ENCODE measurements around the gene COL8A1. TPM values are rescaled to one million over a fixed set of nuclear protein-coding genes. Genes with fewer than 3 reads are reported as not detected.

Gene COL8A1
- total RNA-seq, 1 donor from 2014 or later, result not detected

- H3K27me3 Mint-ChIP-seq, result peaks cover 25% of the 10 kb centered on the region
These were observed 7.1 kb downstream of the COL8A1 start for GRCh38 chr3:99645277-99646106.

GRCh38 chr3:99646107-99646435 lies 7.7 kb downstream of the COL8A1 start:
- Mint-ChIP-seq H3K27me3 (peaks cover 20% of the 10 kb centered on the region), H3K27ac (no peak overlapping the region), H3K36me3 (ENCODE audit: insufficient read depth) (no peaks in the 10 kb centered on the region), H3K4me3 (ENCODE audit: low read depth) (no peak overlapping the region), H3K4me1 (ENCODE audit: low read depth) (peaks cover 6% of the 10 kb centered on the region), H3K9me3 (ENCODE audit: low read depth) (no peaks in the 10 kb centered on the region)
- no peak for TF ChIP-seq CTCF (IDR thresholded peaks at IDR 0.05; ENCODE audit: unreplicated experiment)
- no peak for DNase-seq (ENCODE audit: low spot score, unreplicated experiment)

More at GRCh38 chr3:99645277-99646106, 7.1 kb downstream of the COL8A1 start:
- Mint-ChIP-seq H3K36me3 (ENCODE audit: insufficient read depth) (no peaks in the 10 kb centered on the region), H3K9me3 (ENCODE audit: low read depth) (no peaks in the 10 kb centered on the region), H3K4me3 (ENCODE audit: low read depth) (no peak overlapping the region), H3K27ac (no peak overlapping the region), H3K4me1 (ENCODE audit: low read depth) (peaks cover 6% of the 10 kb centered on the region)
- TF ChIP-seq CTCF (IDR thresholded peaks at IDR 0.05; ENCODE audit: unreplicated experiment), result peak; percentile 49
- DNase-seq (ENCODE audit: low spot score, unreplicated experiment), result no peak

- Mint-ChIP-seq H3K4me3 (ENCODE audit: low read depth) (no peak overlapping the region), H3K27me3 (peaks cover 10% of the 10 kb centered on the region), H3K27ac (no peak overlapping the region), H3K9me3 (ENCODE audit: low read depth) (no peaks in the 10 kb centered on the region), H3K4me1 (ENCODE audit: low read depth) (peaks cover 6% of the 10 kb centered on the region), H3K36me3 (ENCODE audit: insufficient read depth) (no peaks in the 10 kb centered on the region)
- no peak for TF ChIP-seq CTCF (IDR thresholded peaks at IDR 0.05; ENCODE audit: unreplicated experiment)
- no peak for DNase-seq (ENCODE audit: low spot score, unreplicated experiment)
These were observed 8.7 kb downstream of the COL8A1 start for GRCh38 chr3:99647081-99647480.

- TF ChIP-seq CTCF (IDR thresholded peaks at IDR 0.05; ENCODE audit: unreplicated experiment), result no peak
- H3K27me3 Mint-ChIP-seq, result peaks cover 6% of the 10 kb centered on the region
- no peak for DNase-seq (ENCODE audit: low spot score, unreplicated experiment)
- H3K36me3 Mint-ChIP-seq (ENCODE audit: insufficient read depth), result no peaks in the 10 kb centered on the region
- H3K27ac Mint-ChIP-seq, result no peak overlapping the region
- H3K4me3 Mint-ChIP-seq (ENCODE audit: low read depth), result no peak overlapping the region
- H3K4me1 Mint-ChIP-seq (ENCODE audit: low read depth), result peaks cover 6% of the 10 kb centered on the region
- no peaks in the 10 kb centered on the region for H3K9me3 Mint-ChIP-seq (ENCODE audit: low read depth)
These were observed 9.7 kb downstream of the COL8A1 start for GRCh38 chr3:99648101-99648500.

- Mint-ChIP-seq H3K27me3 (peaks cover 6% of the 10 kb centered on the region), H3K4me3 (ENCODE audit: low read depth) (no peak overlapping the region), H3K36me3 (ENCODE audit: insufficient read depth) (no peaks in the 10 kb centered on the region), H3K27ac (no peak overlapping the region), H3K4me1 (ENCODE audit: low read depth) (peaks cover 6% of the 10 kb centered on the region), H3K9me3 (ENCODE audit: low read depth) (no peaks in the 10 kb centered on the region)
- TF ChIP-seq CTCF (IDR thresholded peaks at IDR 0.05; ENCODE audit: unreplicated experiment), result no peak
- DNase-seq (ENCODE audit: low spot score, unreplicated experiment), result no peak
These were observed 10.1 kb downstream of the COL8A1 start for GRCh38 chr3:99648516-99648915.
